ENCODE measurements around the gene MRPS15. TPM values are rescaled to one million over a fixed set of nuclear protein-coding genes. Genes with fewer than 3 reads are reported as not detected.

MRPS15 gene
- total RNA-seq, 1 donor from 2014 or later: 117 TPM

DNA sequence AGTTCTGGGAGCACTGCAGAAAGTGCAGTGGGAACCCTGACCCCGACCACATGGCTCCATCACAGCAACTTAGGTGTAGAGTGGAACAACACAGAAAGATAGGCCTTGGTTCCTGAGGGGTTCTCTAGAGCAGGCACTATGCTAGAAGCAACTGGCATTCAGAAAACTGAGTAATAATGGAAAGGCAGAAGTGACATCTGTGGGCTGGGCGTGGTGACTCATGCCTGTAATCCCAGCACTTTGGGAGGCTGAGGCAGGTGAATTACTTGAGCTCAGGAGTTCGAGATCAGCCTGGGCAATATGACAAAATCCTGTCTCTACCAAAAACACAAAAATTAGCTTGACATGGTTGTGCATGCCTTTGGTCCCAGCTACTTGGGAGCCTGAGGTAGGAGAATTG, 5.3 kb downstream of the MRPS15 start:
- intact Hi-C loops (cut with micrococcal nuclease): no loop called here
- Mint-ChIP-seq H3K36me3 (ENCODE audit: low read depth) (peaks cover 67% of the 10 kb centered on the region), H3K27me3 (no peaks in the 10 kb centered on the region), H3K4me1 (peaks cover 63% of the 10 kb centered on the region), H3K9me3 (no peaks in the 10 kb centered on the region), H3K4me3 (peak overlapping the region; percentile 77), H3K27ac (peak overlapping the region; percentile 86)
- peak; percentile 65 for DNase-seq

DNA sequence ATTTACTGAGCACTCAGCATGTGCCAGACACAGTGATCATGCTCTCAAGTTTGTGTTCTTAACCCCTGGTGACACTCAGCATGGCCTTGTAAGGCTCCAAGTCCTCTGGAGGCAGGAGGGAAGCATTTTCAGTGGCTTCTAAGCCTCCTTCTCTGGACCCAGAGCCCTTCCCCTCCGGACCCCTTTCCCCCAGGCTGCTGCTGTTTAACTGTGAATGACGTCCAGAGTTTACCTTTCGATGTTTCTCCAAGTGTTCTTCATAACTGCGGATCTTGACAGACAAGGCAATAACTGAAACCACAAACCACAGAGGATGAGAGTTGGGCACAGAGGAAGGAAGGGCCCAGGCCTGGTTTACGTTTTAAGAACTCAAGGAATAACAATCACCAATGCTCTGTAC, 6.5 kb downstream of the MRPS15 start:
- peak; percentile 80 for DNase-seq
- Mint-ChIP-seq H3K4me3 (peak overlapping the region; percentile 77), H3K4me1 (peaks cover 56% of the 10 kb centered on the region), H3K27ac (peak overlapping the region; percentile 86), H3K27me3 (no peaks in the 10 kb centered on the region), H3K36me3 (ENCODE audit: low read depth) (peaks cover 65% of the 10 kb centered on the region), H3K9me3 (no peaks in the 10 kb centered on the region)
- intact Hi-C loops (cut with micrococcal nuclease): no loop called here

DNA sequence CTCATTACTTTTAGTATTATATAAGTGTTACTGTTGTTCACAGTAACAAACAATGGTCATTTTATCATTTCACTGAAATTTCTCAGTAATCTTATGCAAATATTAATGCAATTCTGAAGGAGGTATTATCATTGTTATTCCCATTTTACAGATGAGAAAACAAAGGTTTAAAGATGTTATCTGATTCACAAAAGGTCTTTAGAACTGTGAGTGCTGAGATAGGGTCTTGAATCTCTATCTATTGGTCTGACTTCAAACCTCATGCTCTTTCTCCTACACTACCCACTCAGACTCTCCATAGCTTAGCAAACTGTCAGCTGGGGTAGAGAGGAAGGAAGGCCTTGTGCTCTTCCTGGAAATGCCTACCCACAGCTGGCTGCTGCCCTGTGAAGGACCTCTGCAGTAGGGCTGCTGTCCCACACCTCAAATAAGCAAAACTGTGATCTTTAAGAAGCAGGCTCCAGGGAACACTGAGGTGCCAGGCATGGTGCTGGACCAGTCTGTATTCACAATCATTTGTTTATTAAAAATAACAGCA, 7.7 kb downstream of the MRPS15 start:
- H3K27ac Mint-ChIP-seq: peak overlapping the region; percentile 57

DNA sequence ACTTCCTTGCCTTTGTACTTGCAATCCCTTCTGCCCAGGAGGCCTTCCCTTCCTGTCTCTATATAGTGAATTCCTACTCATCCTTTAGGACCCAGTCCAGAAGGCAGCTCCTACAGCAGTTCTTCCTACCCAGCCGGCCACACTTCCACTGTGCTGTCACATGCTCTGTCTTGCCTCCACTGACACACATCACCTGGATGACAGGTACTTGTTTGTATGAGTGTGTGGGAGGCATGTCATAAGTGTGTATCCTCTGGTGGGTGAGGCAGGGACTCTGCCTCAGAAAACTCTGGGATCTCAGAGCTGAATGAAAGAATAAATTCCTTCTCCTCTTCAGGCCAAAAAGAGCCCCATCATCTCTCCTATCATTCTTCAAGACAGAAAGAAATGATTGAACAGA, 8.8 kb downstream of the MRPS15 start:
- intact Hi-C loops (cut with micrococcal nuclease): no loop called here
- Mint-ChIP-seq H3K4me1 (peaks cover 42% of the 10 kb centered on the region), H3K27me3 (no peaks in the 10 kb centered on the region), H3K27ac (no peak overlapping the region), H3K4me3 (no peak overlapping the region), H3K36me3 (ENCODE audit: low read depth) (peaks cover 46% of the 10 kb centered on the region), H3K9me3 (no peaks in the 10 kb centered on the region)
- no peak for DNase-seq

More for the DNA sequence above, 7.7 kb downstream of the MRPS15 start:
- no peaks in the 10 kb centered on the region for H3K9me3 Mint-ChIP-seq
- peaks cover 55% of the 10 kb centered on the region for H3K36me3 Mint-ChIP-seq (ENCODE audit: low read depth)
- no peak for DNase-seq
- peaks cover 49% of the 10 kb centered on the region for H3K4me1 Mint-ChIP-seq
- H3K4me3 Mint-ChIP-seq: peak overlapping the region; percentile 35
- H3K27me3 Mint-ChIP-seq: no peaks in the 10 kb centered on the region
- intact Hi-C loops (cut with micrococcal nuclease): no loop called here

DNA sequence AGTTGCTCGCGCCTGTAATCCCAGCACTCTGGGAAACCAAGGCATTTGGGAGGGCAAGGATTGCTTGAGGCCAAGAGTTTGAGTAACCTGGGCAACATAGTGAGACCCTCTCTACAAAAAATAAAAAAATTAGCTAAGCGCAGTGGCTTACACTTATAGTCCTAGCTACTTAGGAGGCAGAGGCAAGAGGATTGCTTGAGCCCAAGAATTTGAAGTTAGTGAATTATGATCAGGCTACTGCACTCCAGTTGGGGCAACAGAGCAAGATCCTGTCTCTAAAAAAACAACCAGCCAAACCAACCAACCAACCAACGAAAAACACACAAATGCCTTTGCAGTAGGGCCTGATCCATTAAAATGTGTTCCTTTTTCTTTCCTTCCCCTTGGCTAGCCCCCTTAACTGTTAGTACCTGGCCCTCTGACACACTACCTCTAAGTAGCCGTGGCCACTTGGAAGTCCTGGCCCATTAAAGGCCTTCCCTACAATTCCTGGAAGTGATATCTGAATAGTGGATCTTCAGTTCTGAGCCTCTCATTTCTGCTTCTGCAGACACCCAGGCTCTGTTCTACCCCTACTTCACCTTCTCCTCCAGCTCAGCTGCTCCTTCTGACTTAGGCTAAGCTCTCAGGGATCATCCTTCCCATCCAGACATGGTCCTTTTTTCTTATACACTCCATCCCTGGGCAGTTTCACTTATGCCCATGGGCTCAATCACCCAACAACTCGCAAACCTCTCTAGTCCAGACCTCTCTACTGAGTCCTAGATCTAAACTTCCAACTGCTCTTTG, 10.4 kb downstream of the MRPS15 start:
- H3K27ac Mint-ChIP-seq: no peak overlapping the region
- peaks cover 31% of the 10 kb centered on the region for H3K36me3 Mint-ChIP-seq (ENCODE audit: low read depth)
- H3K4me3 Mint-ChIP-seq: no peak overlapping the region
- no peak for DNase-seq
- intact Hi-C loops (cut with micrococcal nuclease): no loop called here
- no peaks in the 10 kb centered on the region for H3K9me3 Mint-ChIP-seq
- peaks cover 38% of the 10 kb centered on the region for H3K4me1 Mint-ChIP-seq
- H3K27me3 Mint-ChIP-seq: no peaks in the 10 kb centered on the region

DNA sequence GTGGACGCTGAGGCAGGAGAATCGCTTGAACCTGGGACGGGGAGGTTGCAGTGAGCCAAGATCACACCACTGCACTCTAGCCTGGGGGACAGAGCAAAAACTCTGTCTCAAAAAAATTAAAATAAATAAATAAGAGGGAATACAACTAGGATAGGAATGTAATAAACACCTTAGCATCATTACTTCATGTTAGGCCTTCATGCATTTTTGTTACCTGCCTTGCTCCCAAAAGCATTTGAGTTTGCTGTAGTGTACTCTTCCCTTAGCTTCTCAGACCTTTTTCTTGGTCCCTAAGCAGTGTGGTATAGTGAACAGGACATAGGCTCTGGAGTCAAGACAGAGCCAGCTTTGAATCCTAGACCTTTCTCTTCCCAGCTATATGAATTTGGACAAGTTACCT, 11.1 kb downstream of the MRPS15 start:
- H3K4me1 Mint-ChIP-seq: peaks cover 32% of the 10 kb centered on the region
- no peak overlapping the region for H3K4me3 Mint-ChIP-seq
- H3K27ac Mint-ChIP-seq: no peak overlapping the region
- intact Hi-C loops (cut with micrococcal nuclease): no loop called here
- DNase-seq: no peak
- no peaks in the 10 kb centered on the region for H3K27me3 Mint-ChIP-seq
- no peaks in the 10 kb centered on the region for H3K9me3 Mint-ChIP-seq
- H3K36me3 Mint-ChIP-seq (ENCODE audit: low read depth): peaks cover 28% of the 10 kb centered on the region

DNA sequence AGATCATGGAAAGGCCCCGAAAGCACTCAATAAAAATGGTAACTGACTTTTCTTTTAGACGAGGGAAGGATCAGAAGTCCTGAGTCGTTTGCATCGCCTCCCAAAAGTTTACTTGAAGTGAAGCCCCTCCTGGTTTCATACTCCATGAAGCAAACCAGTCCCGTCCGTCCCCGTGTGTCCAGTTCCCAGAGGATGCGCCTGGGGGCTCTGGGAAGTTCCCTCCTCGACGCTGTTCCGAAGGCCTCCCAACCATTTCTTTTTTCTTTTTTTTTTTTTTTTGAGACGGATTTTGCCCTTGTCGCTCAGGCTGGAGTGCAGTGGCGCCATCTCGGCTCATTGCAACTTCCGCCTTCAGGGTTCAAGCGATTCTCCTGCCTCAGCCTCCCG, 13.3 kb downstream of the MRPS15 start:
- H3K4me1 Mint-ChIP-seq: peaks cover 20% of the 10 kb centered on the region
- H3K27ac Mint-ChIP-seq: peak overlapping the region; percentile 89
- intact Hi-C loops (cut with micrococcal nuclease): loop anchor here (2.0 kb wide), 1 partner anchor 14 kb away; the partner anchor contains the start of gene MRPS15
- no peak for DNase-seq
- no peaks in the 10 kb centered on the region for H3K9me3 Mint-ChIP-seq
- H3K27me3 Mint-ChIP-seq: no peaks in the 10 kb centered on the region
- H3K36me3 Mint-ChIP-seq (ENCODE audit: low read depth): peaks cover 16% of the 10 kb centered on the region
- H3K4me3 Mint-ChIP-seq: peak overlapping the region; percentile 89

DNA sequence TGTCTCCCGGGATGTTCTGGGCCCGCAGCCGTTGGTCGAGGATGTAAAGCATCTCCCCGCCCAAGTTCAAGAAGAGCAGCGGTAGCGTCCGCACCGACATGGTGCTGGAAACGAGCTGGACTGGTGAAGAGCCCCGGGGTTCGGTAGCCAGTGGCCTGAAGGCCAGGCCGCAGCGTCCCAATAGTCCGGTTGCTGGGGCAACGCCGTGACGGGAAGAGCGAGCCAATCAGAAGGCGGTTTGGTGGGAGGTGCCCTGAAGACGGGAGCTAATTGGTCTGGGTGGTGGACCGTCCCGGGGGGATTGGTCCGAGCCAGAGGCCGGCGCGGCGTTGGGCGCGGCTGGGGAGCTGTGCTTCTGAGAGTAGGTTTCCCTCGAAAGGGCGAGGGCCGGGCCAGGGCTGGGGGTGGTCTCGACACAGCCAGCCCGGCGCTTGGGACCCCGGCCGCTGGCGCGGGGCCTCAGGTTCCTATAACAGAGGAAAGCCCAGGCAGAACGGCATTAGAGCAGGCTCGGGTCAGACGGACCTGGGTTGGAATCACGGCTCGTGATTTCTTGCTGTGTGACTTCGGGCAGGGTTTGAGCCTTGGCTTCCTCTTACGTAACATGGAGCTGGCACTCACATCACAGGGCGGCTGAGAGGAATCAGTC, 13.8 kb downstream of the MRPS15 start, which contains the start of gene OSCP1:
OSCP1 (minus strand) TSS at position 182 of the 649 bp plus-strand sequence; CDS start at position 100, 82 bp downstream.
- peaks cover 20% of the 10 kb centered on the region for H3K4me1 Mint-ChIP-seq
- H3K27me3 Mint-ChIP-seq: no peaks in the 10 kb centered on the region
- H3K4me3 Mint-ChIP-seq: peak within 1 kb of the TSS; percentile 89
- H3K9me3 Mint-ChIP-seq: no peaks in the 10 kb centered on the region
- intact Hi-C loops (cut with micrococcal nuclease): loop anchor here (2.0 kb wide), 1 partner anchor 14 kb away; the partner anchor contains the start of gene MRPS15
- peak; percentile 97 for DNase-seq
- H3K27ac Mint-ChIP-seq: peak within 1 kb of the TSS; percentile 89
- H3K36me3 Mint-ChIP-seq (ENCODE audit: low read depth): peaks cover 11% of the 10 kb centered on the region

DNA sequence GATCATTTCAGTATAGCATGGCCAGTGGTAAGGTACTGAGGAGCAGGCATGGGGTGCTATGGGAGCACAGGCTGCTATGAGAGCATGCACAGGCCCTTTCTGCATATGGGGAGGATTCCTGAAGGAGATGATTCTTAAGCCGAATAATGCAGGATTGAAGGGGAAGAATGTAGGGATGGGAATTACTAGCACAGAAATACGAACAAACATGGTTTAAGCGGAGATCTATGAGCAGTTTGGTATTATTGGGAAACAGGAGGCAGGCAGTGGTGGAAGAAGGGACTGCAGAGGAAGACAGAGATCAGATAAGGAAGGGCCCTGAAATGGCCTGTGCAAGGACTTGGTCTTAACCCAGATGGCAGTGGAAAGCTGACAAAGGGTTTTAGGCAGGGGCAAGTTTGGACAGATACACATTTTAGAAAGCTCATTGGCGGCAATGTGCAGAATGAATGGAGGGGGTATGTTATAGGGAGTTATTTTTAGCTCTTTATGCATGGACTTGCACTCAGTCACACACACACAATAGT, 15.6 kb downstream of the MRPS15 start:
- H3K4me1 Mint-ChIP-seq: peaks cover 20% of the 10 kb centered on the region
- no peak for DNase-seq
- H3K27ac Mint-ChIP-seq: no peak overlapping the region
- no peaks in the 10 kb centered on the region for H3K36me3 Mint-ChIP-seq (ENCODE audit: low read depth)
- no peaks in the 10 kb centered on the region for H3K9me3 Mint-ChIP-seq
- H3K4me3 Mint-ChIP-seq: peak overlapping the region; percentile 25
- intact Hi-C loops (cut with micrococcal nuclease): no loop called here
- H3K27me3 Mint-ChIP-seq: peaks cover 6% of the 10 kb centered on the region

DNA sequence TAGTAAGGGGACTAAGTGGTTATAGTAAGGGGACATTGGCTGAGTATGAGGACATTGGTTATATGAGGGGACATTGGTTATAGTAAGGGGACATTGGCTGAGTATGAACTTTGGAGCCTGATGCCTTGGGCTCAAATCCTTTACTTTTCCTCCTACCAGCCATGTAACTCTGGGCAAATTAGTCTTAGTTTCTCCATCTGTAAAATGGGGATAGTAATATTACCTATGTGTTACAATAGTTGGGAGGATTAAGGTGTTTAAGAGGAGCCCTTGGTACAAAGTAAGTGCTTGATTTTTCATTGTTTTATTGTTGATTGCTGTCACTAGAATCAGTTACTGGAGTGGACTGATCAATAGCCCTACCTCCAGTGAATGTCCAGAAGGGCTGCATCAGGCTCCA, 16.7 kb downstream of the MRPS15 start:
- Mint-ChIP-seq H3K4me3 (no peak overlapping the region), H3K27me3 (peaks cover 6% of the 10 kb centered on the region), H3K27ac (no peak overlapping the region), H3K9me3 (no peaks in the 10 kb centered on the region), H3K36me3 (ENCODE audit: low read depth) (no peaks in the 10 kb centered on the region), H3K4me1 (peaks cover 20% of the 10 kb centered on the region)
- no peak for DNase-seq
- intact Hi-C loops (cut with micrococcal nuclease): no loop called here

DNA sequence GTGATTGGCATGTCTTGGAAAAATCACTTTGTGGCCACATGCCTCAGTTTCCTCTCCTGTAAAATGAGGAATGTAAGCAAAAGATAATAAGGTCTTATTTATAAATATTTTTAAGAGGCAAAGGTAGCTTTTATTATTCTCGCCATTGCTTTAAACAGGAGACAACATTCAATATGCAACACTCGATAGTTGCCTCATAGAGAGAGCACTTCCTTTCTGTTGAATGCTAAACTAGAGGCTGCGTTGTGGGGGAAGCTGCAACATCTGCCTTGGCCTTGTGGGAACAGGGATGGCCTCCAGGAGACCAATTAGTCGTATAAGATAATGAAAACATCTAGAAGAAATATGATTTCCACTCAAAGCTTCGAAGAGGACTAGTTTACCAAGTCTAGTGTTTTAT, 17.4 kb downstream of the MRPS15 start:
- H3K9me3 Mint-ChIP-seq: no peaks in the 10 kb centered on the region

DNA sequence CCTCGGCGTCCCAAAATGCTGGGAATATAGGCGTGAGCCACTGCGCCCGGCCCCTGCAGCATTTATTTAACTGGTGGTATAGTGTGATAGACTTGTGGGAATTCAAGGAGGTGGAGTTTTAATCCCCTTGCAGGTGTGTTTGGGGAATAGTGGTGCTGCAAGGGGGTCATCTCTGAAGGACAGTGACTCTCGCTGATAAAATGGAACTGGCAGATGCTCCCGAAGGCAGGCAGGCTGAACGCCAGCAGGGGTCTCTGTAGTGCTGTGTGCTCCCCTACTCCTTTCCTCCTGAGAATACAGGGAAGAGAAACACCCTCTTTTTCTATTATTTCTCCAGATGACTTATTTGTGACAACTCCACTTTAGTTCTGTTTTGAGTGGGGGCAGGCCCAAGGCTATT, 17.9 kb downstream of the MRPS15 start:
- H3K9me3 Mint-ChIP-seq: no peaks in the 10 kb centered on the region
- H3K27ac Mint-ChIP-seq: no peak overlapping the region
- peak; percentile 77 for DNase-seq
- H3K4me1 Mint-ChIP-seq: peaks cover 15% of the 10 kb centered on the region
- H3K27me3 Mint-ChIP-seq: peaks cover 6% of the 10 kb centered on the region
- intact Hi-C loops (cut with micrococcal nuclease): no loop called here
- H3K36me3 Mint-ChIP-seq (ENCODE audit: low read depth): no peaks in the 10 kb centered on the region
- H3K4me3 Mint-ChIP-seq: no peak overlapping the region

More for the DNA sequence above, 17.4 kb downstream of the MRPS15 start:
- Mint-ChIP-seq H3K4me1 (peaks cover 20% of the 10 kb centered on the region), H3K27me3 (peaks cover 6% of the 10 kb centered on the region), H3K36me3 (ENCODE audit: low read depth) (no peaks in the 10 kb centered on the region), H3K4me3 (no peak overlapping the region), H3K27ac (no peak overlapping the region)
- no peak for DNase-seq
- intact Hi-C loops (cut with micrococcal nuclease): no loop called here

DNA sequence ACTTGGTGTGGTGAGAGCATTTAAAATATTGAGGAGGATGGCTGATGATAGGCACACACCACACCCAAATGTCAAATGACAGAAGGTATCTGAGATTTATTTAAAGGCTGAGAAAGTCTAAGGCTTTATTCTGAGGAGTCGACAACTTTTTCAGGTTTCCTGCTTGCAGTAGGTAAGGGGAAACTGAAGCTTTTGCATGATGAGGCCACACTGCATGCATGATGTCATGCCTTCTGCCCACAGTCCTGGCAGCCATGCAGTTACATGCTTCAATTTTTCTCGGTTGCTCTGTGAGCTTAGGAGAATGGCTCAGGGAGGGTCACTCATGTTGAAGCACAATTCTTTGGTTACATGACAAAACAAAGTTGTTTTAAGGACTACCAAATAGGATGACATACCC, 20.9 kb downstream of the MRPS15 start:
- peaks cover 7% of the 10 kb centered on the region for H3K4me1 Mint-ChIP-seq
- H3K4me3 Mint-ChIP-seq: no peak overlapping the region
- intact Hi-C loops (cut with micrococcal nuclease): no loop called here
- peaks cover 6% of the 10 kb centered on the region for H3K27me3 Mint-ChIP-seq
- DNase-seq: no peak
- H3K27ac Mint-ChIP-seq: no peak overlapping the region
- H3K9me3 Mint-ChIP-seq: no peaks in the 10 kb centered on the region
- H3K36me3 Mint-ChIP-seq (ENCODE audit: low read depth): no peaks in the 10 kb centered on the region

DNA sequence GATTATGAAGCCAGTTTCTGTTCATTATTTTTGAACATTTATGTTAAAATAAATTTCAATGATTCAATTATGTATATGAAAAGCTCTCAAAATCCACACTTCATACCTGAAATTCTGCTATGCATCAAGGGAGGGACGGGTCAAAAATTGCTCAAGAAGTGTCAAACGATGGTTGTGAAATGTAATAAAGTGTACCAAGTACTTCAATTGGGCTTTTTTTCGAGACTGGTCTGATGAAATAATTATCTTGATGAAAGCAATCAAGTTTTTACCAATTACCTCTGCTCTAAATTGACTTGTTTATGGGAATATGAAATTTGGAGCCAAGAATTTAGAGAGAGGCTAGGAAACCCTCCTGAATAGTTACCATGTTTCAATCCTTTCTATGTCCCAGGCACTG, 21.8 kb downstream of the MRPS15 start:
- Mint-ChIP-seq H3K27ac (no peak overlapping the region), H3K4me3 (no peak overlapping the region), H3K36me3 (ENCODE audit: low read depth) (no peaks in the 10 kb centered on the region), H3K9me3 (no peaks in the 10 kb centered on the region), H3K4me1 (peaks cover 7% of the 10 kb centered on the region), H3K27me3 (peaks cover 6% of the 10 kb centered on the region)
- no peak for DNase-seq
- intact Hi-C loops (cut with micrococcal nuclease): no loop called here

Measured in activated CD4-positive, alpha-beta T cell treated with anti-CD3 and anti-CD28 coated beads, Interleukin-2, amount 10 ng/mL, durations not matched to agents 24 days and 14 days (primary cell).